ENCODE data around the gene ELF2.

The ELF2 gene

DNA sequence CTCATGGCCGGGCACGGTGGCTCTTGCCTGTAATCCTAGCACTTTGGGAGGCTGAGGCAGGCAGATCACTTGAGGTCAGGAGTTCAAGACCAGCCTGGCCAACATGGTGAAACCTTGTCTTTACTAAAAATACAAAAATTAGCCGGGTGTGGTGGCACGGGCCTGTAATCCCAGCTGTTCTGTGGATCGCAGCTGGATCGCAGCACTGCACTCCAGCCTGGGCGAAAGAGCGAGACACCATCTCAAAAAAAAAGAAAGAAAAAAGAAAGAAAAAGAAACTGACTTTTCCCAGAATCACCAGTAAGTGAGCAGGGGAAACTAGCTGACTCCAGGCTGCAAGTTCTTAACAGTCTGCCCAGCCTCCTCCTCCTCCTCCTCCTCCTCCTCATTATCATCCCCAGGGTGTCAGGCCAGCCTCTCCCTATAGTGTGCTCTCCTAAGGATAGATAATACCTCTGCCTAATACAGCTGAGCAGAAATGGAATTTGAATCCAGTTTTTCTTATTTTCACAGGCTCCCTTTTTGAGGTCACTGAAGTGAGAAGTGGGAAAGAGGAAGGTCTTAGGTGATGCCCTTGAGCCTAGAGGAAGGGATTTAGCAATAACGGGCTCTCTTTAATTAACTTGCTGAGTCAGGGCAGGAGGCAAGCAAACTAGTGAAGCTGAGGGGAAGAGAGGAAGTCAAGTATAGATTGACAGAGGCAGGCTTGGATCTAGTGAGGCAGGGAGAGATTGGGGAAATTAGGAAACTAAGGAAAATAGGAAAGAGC lies 11.8 kb upstream of the ELF2 start:
- Histone ChIP-seq H3K27me3 (ENCODE audit: control insufficient read depth, low read length) (no peaks in the 10 kb centered on the region), H3K79me2 (ENCODE audit: control insufficient read depth, low read length) (no peaks in the 10 kb centered on the region), H3K4me2 (ENCODE audit: low read length) (no peak overlapping the region), H3K9me3 (ENCODE audit: control insufficient read depth, insufficient read depth, low read length) (no peaks in the 10 kb centered on the region), H3K4me3 (ENCODE audit: low read length) (no peak overlapping the region), H3K27ac (ENCODE audit: low read depth, low read length) (no peak overlapping the region), H3F3A (ENCODE audit: control insufficient read depth, insufficient read depth) (no peaks in the 10 kb centered on the region), H3K9me2 (replicated peaks; ENCODE audit: control insufficient read depth, low read length) (no peaks in the 10 kb centered on the region), H3K4me1 (ENCODE audit: control insufficient read depth, low read length) (no peaks in the 10 kb centered on the region), H4K20me1 (ENCODE audit: control insufficient read depth, insufficient read depth, low read depth, low read length) (no peaks in the 10 kb centered on the region), H3K36me3 (ENCODE audit: control insufficient read depth, low read length) (no peaks in the 10 kb centered on the region)
- TF ChIP-seq, protein P1, sequence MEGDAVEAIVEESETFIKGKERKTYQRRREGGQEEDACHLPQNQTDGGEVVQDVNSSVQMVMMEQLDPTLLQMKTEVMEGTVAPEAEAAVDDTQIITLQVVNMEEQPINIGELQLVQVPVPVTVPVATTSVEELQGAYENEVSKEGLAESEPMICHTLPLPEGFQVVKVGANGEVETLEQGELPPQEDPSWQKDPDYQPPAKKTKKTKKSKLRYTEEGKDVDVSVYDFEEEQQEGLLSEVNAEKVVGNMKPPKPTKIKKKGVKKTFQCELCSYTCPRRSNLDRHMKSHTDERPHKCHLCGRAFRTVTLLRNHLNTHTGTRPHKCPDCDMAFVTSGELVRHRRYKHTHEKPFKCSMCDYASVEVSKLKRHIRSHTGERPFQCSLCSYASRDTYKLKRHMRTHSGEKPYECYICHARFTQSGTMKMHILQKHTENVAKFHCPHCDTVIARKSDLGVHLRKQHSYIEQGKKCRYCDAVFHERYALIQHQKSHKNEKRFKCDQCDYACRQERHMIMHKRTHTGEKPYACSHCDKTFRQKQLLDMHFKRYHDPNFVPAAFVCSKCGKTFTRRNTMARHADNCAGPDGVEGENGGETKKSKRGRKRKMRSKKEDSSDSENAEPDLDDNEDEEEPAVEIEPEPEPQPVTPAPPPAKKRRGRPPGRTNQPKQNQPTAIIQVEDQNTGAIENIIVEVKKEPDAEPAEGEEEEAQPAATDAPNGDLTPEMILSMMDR (IDR thresholded peaks at IDR 0.05; ENCODE audit: low read depth, low read length, poor library complexity, severe bottlenecking), result no peak
- TF ChIP-seq EZH2phosphoT487 (IDR thresholded peaks at IDR 0.05; ENCODE audit: borderline replicate concordance, low read length), result no peak

DNA sequence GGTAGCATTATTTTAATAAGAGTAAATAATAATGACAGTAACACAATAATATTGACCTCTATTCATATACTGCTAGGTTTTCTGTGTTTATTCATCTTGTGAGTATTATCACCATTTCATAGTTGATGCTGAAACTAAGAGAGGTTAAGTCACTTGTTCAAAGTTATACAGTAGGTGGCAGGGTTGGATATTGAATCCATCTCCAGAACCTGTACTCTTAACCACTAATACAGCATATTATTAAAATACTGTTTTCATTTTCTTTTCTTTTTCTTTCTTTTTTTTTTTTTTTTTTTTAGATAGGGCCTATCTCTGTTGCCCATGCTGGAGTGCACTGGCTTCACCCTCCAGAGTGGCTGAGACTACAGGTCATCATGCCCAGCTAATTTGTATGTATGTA lies 7.1 kb upstream of the ELF2 start:
- no peaks in the 10 kb centered on the region for H3K9me3 ChIP-seq (ENCODE audit: control insufficient read depth, insufficient read depth, low read length)
- H3K9me2 ChIP-seq (replicated peaks; ENCODE audit: control insufficient read depth, low read length), result no peaks in the 10 kb centered on the region
- TF ChIP-seq, protein P1 (IDR thresholded peaks at IDR 0.05; ENCODE audit: low read depth, low read length, poor library complexity, severe bottlenecking), result no peak
- no peak for TF ChIP-seq EZH2phosphoT487 (IDR thresholded peaks at IDR 0.05; ENCODE audit: borderline replicate concordance, low read length)
- H3K79me2 ChIP-seq (ENCODE audit: control insufficient read depth, low read length), result no peaks in the 10 kb centered on the region
- no peak overlapping the region for H3K27ac ChIP-seq (ENCODE audit: low read depth, low read length)
- H4K20me1 ChIP-seq (ENCODE audit: control insufficient read depth, insufficient read depth, low read depth, low read length), result no peaks in the 10 kb centered on the region
- H3K4me1 ChIP-seq (ENCODE audit: control insufficient read depth, low read length), result no peaks in the 10 kb centered on the region
- no peaks in the 10 kb centered on the region for H3K36me3 ChIP-seq (ENCODE audit: control insufficient read depth, low read length)
- H3K4me2 ChIP-seq (ENCODE audit: low read length), result no peak overlapping the region
- H3F3A ChIP-seq (ENCODE audit: control insufficient read depth, insufficient read depth), result no peaks in the 10 kb centered on the region
- peaks cover 5% of the 10 kb centered on the region for H3K27me3 ChIP-seq (ENCODE audit: control insufficient read depth, low read length)
- H3K4me3 ChIP-seq (ENCODE audit: low read length), result no peak overlapping the region

DNA sequence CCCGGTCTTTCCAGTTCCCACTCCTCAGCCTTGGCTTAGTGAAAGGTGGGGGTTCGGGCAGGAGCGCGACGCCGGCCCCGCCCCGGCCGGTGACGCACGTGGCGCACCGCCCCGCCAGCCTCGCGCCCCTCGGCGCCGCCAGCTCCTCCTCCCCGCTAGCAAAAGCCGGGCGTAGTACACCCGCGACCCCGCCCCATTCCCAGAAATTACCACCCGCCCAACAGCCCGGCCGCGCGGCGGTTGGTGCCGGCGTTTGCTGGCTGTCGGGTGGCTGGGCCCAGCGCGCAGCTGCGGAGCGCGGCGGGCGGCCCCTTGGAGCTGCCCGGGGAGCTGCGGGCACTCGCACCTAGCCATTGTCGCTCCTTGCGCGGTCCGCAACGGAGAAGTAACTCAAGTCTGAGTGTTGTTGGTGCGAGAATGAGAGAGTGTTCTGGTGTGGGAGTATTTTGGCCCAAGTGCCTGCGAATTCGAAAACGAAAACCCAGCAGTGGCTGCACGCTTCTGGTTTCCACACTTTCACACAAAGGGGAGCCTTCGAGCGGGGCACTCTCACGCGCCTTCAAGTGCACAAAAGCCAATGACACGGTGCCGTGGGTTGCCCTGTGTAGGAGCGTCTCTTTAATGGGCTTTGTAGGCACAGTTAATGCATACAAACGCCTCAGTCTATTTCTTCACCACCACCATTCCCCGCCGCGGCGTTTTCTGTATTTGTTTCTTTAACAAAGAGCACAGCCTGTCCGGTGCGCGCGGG lies 1.0 kb upstream of the ELF2 start:
- H3K79me2 ChIP-seq (ENCODE audit: control insufficient read depth, low read length), result no peaks in the 10 kb centered on the region
- TF ChIP-seq EZH2phosphoT487 (IDR thresholded peaks at IDR 0.05; ENCODE audit: borderline replicate concordance, low read length), result peak; percentile 62; the same call in 1 of the 2 replicates
- TF ChIP-seq, protein P1 (IDR thresholded peaks at IDR 0.05; ENCODE audit: low read depth, low read length, poor library complexity, severe bottlenecking), result no peak
- peak overlapping the region; percentile 89 for H3K4me3 ChIP-seq (ENCODE audit: low read length)
- H3K4me1 ChIP-seq (ENCODE audit: control insufficient read depth, low read length), result peaks cover 16% of the 10 kb centered on the region
- H3K4me2 ChIP-seq (ENCODE audit: low read length), result peak overlapping the region; percentile 96
- peaks cover 50% of the 10 kb centered on the region for H3K27me3 ChIP-seq (ENCODE audit: control insufficient read depth, low read length)
- peaks cover 3% of the 10 kb centered on the region; the same call in 1 of the 2 replicates for H3K36me3 ChIP-seq (ENCODE audit: control insufficient read depth, low read length)
- no peaks in the 10 kb centered on the region for H3K9me2 ChIP-seq (replicated peaks; ENCODE audit: control insufficient read depth, low read length)
- H3F3A ChIP-seq (ENCODE audit: control insufficient read depth, insufficient read depth), result peaks cover 5% of the 10 kb centered on the region
- no peak overlapping the region for H3K27ac ChIP-seq (ENCODE audit: low read depth, low read length)
- H3K9me3 ChIP-seq (ENCODE audit: control insufficient read depth, insufficient read depth, low read length), result no peaks in the 10 kb centered on the region
- no peaks in the 10 kb centered on the region for H4K20me1 ChIP-seq (ENCODE audit: control insufficient read depth, insufficient read depth, low read depth, low read length)
